ENCODE data around the gene SETD1A. TPM values are rescaled to one million over a fixed set of nuclear protein-coding genes. Genes with fewer than 3 reads are reported as not detected.

The SETD1A gene
- total and polyA plus RNA-seq, 2 of the 8 experiments (the other 6 are each of a cell fraction or from before 2014, with no cell fraction given), result 4.8 to 29.0 TPM

Small RNAs within 50 kb of the gene (small RNA-seq; reads per million reads assigned to genes)
- not detected for gene AC135048.1 (ENCODE audit: insufficient read depth)

Other genes starting within 250 kb of the SETD1A start
- 36.0 and 37.2 TPM in 2 replicates for gene PHKG2, start 209.3 kb upstream of the SETD1A start, total RNA-seq (2021; fragmentation: NEBNext Ultra II Directional; extraction: Animal tissue kit (Norgen Biotek cat#: 25700))
- 53.4 and 63.9 TPM in 2 replicates for gene PHKG2, start 209.3 kb upstream of the SETD1A start, polyA plus RNA-seq (2011; rRNA removed)
- 5.2 and 6.0 TPM in 2 replicates for gene CFAP119, start 195.7 kb upstream of the SETD1A start, total RNA-seq (2021; fragmentation: NEBNext Ultra II Directional; extraction: Animal tissue kit (Norgen Biotek cat#: 25700))
- 5.6 and 7.1 TPM in 2 replicates for gene CFAP119, start 195.7 kb upstream of the SETD1A start, polyA plus RNA-seq (2011; rRNA removed)
- gene RNF40, start 195.4 kb upstream of the SETD1A start, total RNA-seq (2021; fragmentation: NEBNext Ultra II Directional; extraction: Animal tissue kit (Norgen Biotek cat#: 25700)), result 68.7 and 70.8 TPM in 2 replicates
- gene RNF40, start 195.4 kb upstream of the SETD1A start, polyA plus RNA-seq (2011; rRNA removed), result 36.9 and 38.5 TPM in 2 replicates
- 19.3 and 19.5 TPM in 2 replicates for gene ZNF629, start 170.5 kb upstream of the SETD1A start, total RNA-seq (2021; fragmentation: NEBNext Ultra II Directional; extraction: Animal tissue kit (Norgen Biotek cat#: 25700))
- 11.0 and 13.6 TPM in 2 replicates for gene ZNF629, start 170.5 kb upstream of the SETD1A start, polyA plus RNA-seq (2011; rRNA removed)
- gene BCL7C, start 63.7 kb upstream of the SETD1A start, total RNA-seq (2021; fragmentation: NEBNext Ultra II Directional; extraction: Animal tissue kit (Norgen Biotek cat#: 25700)), result 16.5 and 17.2 TPM in 2 replicates
- gene BCL7C, start 63.7 kb upstream of the SETD1A start, polyA plus RNA-seq (2011; rRNA removed), result 8.6 and 10.9 TPM in 2 replicates
- 0.77 and 0.97 TPM in 2 replicates for gene CTF1, start 61.1 kb upstream of the SETD1A start, total RNA-seq (2021; fragmentation: NEBNext Ultra II Directional; extraction: Animal tissue kit (Norgen Biotek cat#: 25700))
- gene CTF1, start 61.1 kb upstream of the SETD1A start, polyA plus RNA-seq (2011; rRNA removed), result 3.4 and 5.0 TPM in 2 replicates
- gene FBXL19, start 34.2 kb upstream of the SETD1A start, total RNA-seq (2021; fragmentation: NEBNext Ultra II Directional; extraction: Animal tissue kit (Norgen Biotek cat#: 25700)), result 72.2 and 74.8 TPM in 2 replicates
- gene FBXL19, start 34.2 kb upstream of the SETD1A start, polyA plus RNA-seq (2011; rRNA removed), result 47.2 and 77.3 TPM in 2 replicates
- 8.7 and 10.0 TPM in 2 replicates for gene ORAI3, start 8.7 kb upstream of the SETD1A start, total RNA-seq (2021; fragmentation: NEBNext Ultra II Directional; extraction: Animal tissue kit (Norgen Biotek cat#: 25700))
- gene ORAI3, start 8.7 kb upstream of the SETD1A start, polyA plus RNA-seq (2011; rRNA removed), result 24.5 and 26.8 TPM in 2 replicates
- 2.9 and 3.1 TPM in 2 replicates for gene HSD3B7, start 27.5 kb downstream of the SETD1A start, total RNA-seq (2021; fragmentation: NEBNext Ultra II Directional; extraction: Animal tissue kit (Norgen Biotek cat#: 25700))
- 6.6 and 9.8 TPM in 2 replicates for gene HSD3B7, start 27.5 kb downstream of the SETD1A start, polyA plus RNA-seq (2011; rRNA removed)
- 18.0 and 20.2 TPM in 2 replicates for gene STX1B, start 52.9 kb downstream of the SETD1A start, total RNA-seq (2021; fragmentation: NEBNext Ultra II Directional; extraction: Animal tissue kit (Norgen Biotek cat#: 25700))
- gene STX1B, start 52.9 kb downstream of the SETD1A start, polyA plus RNA-seq (2011; rRNA removed), result 8.9 and 14.6 TPM in 2 replicates
- gene STX4, start 75.8 kb downstream of the SETD1A start, total RNA-seq (2021; fragmentation: NEBNext Ultra II Directional; extraction: Animal tissue kit (Norgen Biotek cat#: 25700)), result 32.3 and 39.2 TPM in 2 replicates
- 25.8 and 32.1 TPM in 2 replicates for gene STX4, start 75.8 kb downstream of the SETD1A start, polyA plus RNA-seq (2011; rRNA removed)
- 13.6 and 14.0 TPM in 2 replicates for gene ZNF668, start 116.5 kb downstream of the SETD1A start, total RNA-seq (2021; fragmentation: NEBNext Ultra II Directional; extraction: Animal tissue kit (Norgen Biotek cat#: 25700))
- 14.3 and 18.8 TPM in 2 replicates for gene ZNF668, start 116.5 kb downstream of the SETD1A start, polyA plus RNA-seq (2011; rRNA removed)
- 25.0 TPM in 2 replicates for gene ZNF646, start 116.7 kb downstream of the SETD1A start, total RNA-seq (2021; fragmentation: NEBNext Ultra II Directional; extraction: Animal tissue kit (Norgen Biotek cat#: 25700))
- gene ZNF646, start 116.7 kb downstream of the SETD1A start, polyA plus RNA-seq (2011; rRNA removed), result 6.5 and 9.9 TPM in 2 replicates
- gene PRSS53, start 131.2 kb downstream of the SETD1A start, total RNA-seq (2021; fragmentation: NEBNext Ultra II Directional; extraction: Animal tissue kit (Norgen Biotek cat#: 25700)), result 1.7 and 2.5 TPM in 2 replicates
- gene PRSS53, start 131.2 kb downstream of the SETD1A start, polyA plus RNA-seq (2011; rRNA removed), result 2.6 and 3.6 TPM in 2 replicates
- 83.3 and 84.1 TPM in 2 replicates for gene VKORC1, start 137.0 kb downstream of the SETD1A start, total RNA-seq (2021; fragmentation: NEBNext Ultra II Directional; extraction: Animal tissue kit (Norgen Biotek cat#: 25700))
- gene VKORC1, start 137.0 kb downstream of the SETD1A start, polyA plus RNA-seq (2011; rRNA removed), result 483 and 512 TPM in 2 replicates
- 49.6 and 51.5 TPM in 2 replicates for gene BCKDK, start 150.6 kb downstream of the SETD1A start, total RNA-seq (2021; fragmentation: NEBNext Ultra II Directional; extraction: Animal tissue kit (Norgen Biotek cat#: 25700))
- 77.1 and 97.1 TPM in 2 replicates for gene BCKDK, start 150.6 kb downstream of the SETD1A start, polyA plus RNA-seq (2011; rRNA removed)
- 61.6 and 68.7 TPM in 2 replicates for gene KAT8, start 159.9 kb downstream of the SETD1A start, total RNA-seq (2021; fragmentation: NEBNext Ultra II Directional; extraction: Animal tissue kit (Norgen Biotek cat#: 25700))
- gene KAT8, start 159.9 kb downstream of the SETD1A start, polyA plus RNA-seq (2011; rRNA removed), result 52.6 and 60.8 TPM in 2 replicates
- gene PRSS8, start 178.0 kb downstream of the SETD1A start, total RNA-seq (2021; fragmentation: NEBNext Ultra II Directional; extraction: Animal tissue kit (Norgen Biotek cat#: 25700)), result 86.1 and 87.7 TPM in 2 replicates
- 273 and 321 TPM in 2 replicates for gene PRSS8, start 178.0 kb downstream of the SETD1A start, polyA plus RNA-seq (2011; rRNA removed)
- gene PRSS36, start 192.3 kb downstream of the SETD1A start, total RNA-seq (2021; fragmentation: NEBNext Ultra II Directional; extraction: Animal tissue kit (Norgen Biotek cat#: 25700)), result 1.3 TPM in 2 replicates
- 1.9 and 3.1 TPM in 2 replicates for gene PRSS36, start 192.3 kb downstream of the SETD1A start, polyA plus RNA-seq (2011; rRNA removed)
- 685 and 686 TPM in 2 replicates for gene FUS, start 222.4 kb downstream of the SETD1A start, total RNA-seq (2021; fragmentation: NEBNext Ultra II Directional; extraction: Animal tissue kit (Norgen Biotek cat#: 25700))
- 484 and 491 TPM in 2 replicates for gene FUS, start 222.4 kb downstream of the SETD1A start, polyA plus RNA-seq (2011; rRNA removed)
- 29.9 and 32.2 TPM in 2 replicates for gene PYCARD, start 245.0 kb downstream of the SETD1A start, total RNA-seq (2021; fragmentation: NEBNext Ultra II Directional; extraction: Animal tissue kit (Norgen Biotek cat#: 25700))
- gene PYCARD, start 245.0 kb downstream of the SETD1A start, polyA plus RNA-seq (2011; rRNA removed), result 77.9 and 87.0 TPM in 2 replicates

All from H1 (cell line).